SK-N-SH (cell line): ENCODE results near the gene MME. TPM values are rescaled to one million over a fixed set of nuclear protein-coding genes. Genes with fewer than 3 reads are reported as not detected.

Source experiments
- CTCF ChIA-PET: fragments of 300-600, 350-600 bp; formaldehyde crosslinking; extraction: SDS; loops from one replicate; lab custom pipeline; 2021; lab: Yijun Ruan, JAX
- POLR2A ChIA-PET: fragments of 350-600 bp; sonication (Branson Sonifier 250); formaldehyde crosslinking; extraction: SDS; loops from one replicate; lab custom pipeline; 2020; ENCODE audit warnings: antibody characterized with exemption, inconsistent platforms; lab: Yijun Ruan, JAX
- DNase-seq: peaks from one replicate; pipeline ENCODE4 v3.0.0; 2012
- H2AFZ ChIP-seq: fragments of 200-600 bp; sonication (generic); 2 replicates; pipeline ENCODE4 v1.8.1; 2016; ENCODE audit warnings: antibody characterized with exemption, mild to moderate bottlenecking, low read depth
- H3F3A ChIP-seq: fragments of 200-600 bp; sonication (generic); replicated peaks from 2 replicates; pipeline ENCODE3; 2016; ENCODE audit warnings: antibody characterized with exemption, mild to moderate bottlenecking; ENCODE audit not compliant: insufficient read depth
- H3K27ac ChIP-seq, 2 experiments: fragments of 200-500 bp in 1 of 2; fragments of 200-600 bp in 1 of 2; sonication (Bioruptor generic) in 1 of 2; sonication (generic), shearing (Covaris generic) in 1 of 2; 2 replicates each; pipeline versions ENCODE4 v1.5.1 to v1.6.1; 2014 to 2016; ENCODE audit warnings: low read depth in 2 of 2, inconsistent platforms in 1 of 2, low read length in 1 of 2, mild to moderate bottlenecking in 1 of 2, mixed read lengths in 1 of 2
- H3K27me3 ChIP-seq: fragments of 200-600 bp; sonication (generic), shearing (Covaris generic); 2 replicates; pipeline ENCODE4 v1.6.1; 2016; ENCODE audit warnings: mixed run types; ENCODE audit not compliant: insufficient read depth
- H3K36me3 ChIP-seq, 2 experiments: fragments of 200-500 bp in 1 of 2; fragments of 200-600 bp in 1 of 2; sonication (Bioruptor generic) in 1 of 2; sonication (generic) in 1 of 2; replicated peaks in 1 of 2; 2 replicates each; pipeline versions ENCODE3 to v1.5.1; 2014 to 2016; ENCODE audit warnings: low read length in 1 of 2, mild to moderate bottlenecking in 1 of 2; ENCODE audit not compliant: insufficient read depth in 2 of 2, control insufficient read depth in 1 of 2
- H3K4me1 ChIP-seq, 2 experiments: fragments of 200-500 bp in 1 of 2; fragments of 200-600 bp in 1 of 2; sonication (Bioruptor generic) in 1 of 2; sonication (generic), shearing (Covaris generic) in 1 of 2; 2 replicates each; pipeline versions ENCODE4 v1.5.1 to v1.6.1; 2014 to 2016; ENCODE audit warnings: low read depth in 1 of 2, low read length in 1 of 2, mixed run types in 1 of 2; ENCODE audit not compliant: insufficient read depth in 2 of 2, control insufficient read depth in 1 of 2
- H3K4me2 ChIP-seq: fragments of 200-600 bp; sonication (generic), shearing (Covaris generic); 2 replicates; pipeline ENCODE4 v1.6.1; 2017; ENCODE audit warnings: mixed run types
- H3K4me3 ChIP-seq, 2 experiments: fragments of 200-500 bp in 1 of 2; fragments of 200-600 bp in 1 of 2; sonication (Bioruptor generic) in 1 of 2; sonication (generic), shearing (Covaris generic) in 1 of 2; 2 replicates each; pipeline versions ENCODE4 v1.5.1 to v1.8.1; 2014 to 2016; ENCODE audit warnings: low read depth in 2 of 2, inconsistent platforms in 1 of 2, low read length in 1 of 2, mild to moderate bottlenecking in 1 of 2, mixed read lengths in 1 of 2, moderate library complexity in 1 of 2
- H3K79me2 ChIP-seq: fragments of 200-600 bp; sonication (generic); 2 replicates; pipeline ENCODE4 v1.8.1; 2017; ENCODE audit warnings: mild to moderate bottlenecking; ENCODE audit not compliant: insufficient read depth
- H3K9ac ChIP-seq: fragments of 200-600 bp; sonication (generic); 2 replicates; pipeline ENCODE4 v1.6.1; 2017; ENCODE audit warnings: mixed run types
- H3K9me2 ChIP-seq: fragments of 200-600 bp; sonication (generic); 2 replicates; pipeline ENCODE4 v1.6.1; 2017; ENCODE audit warnings: mixed run types
- H3K9me3 ChIP-seq: fragments of 200-600 bp; sonication (generic); 2 replicates; pipeline ENCODE4 v1.6.1; 2017; ENCODE audit warnings: mixed run types, mild to moderate bottlenecking, moderate library complexity
- H4K20me1 ChIP-seq: fragments of 200-600 bp; sonication (generic); 2 replicates; pipeline ENCODE4 v1.6.1; 2017; ENCODE audit warnings: mild to moderate bottlenecking, mixed run types; ENCODE audit not compliant: insufficient read depth
- CHD2 ChIP-seq: fragments of 150-350 bp; IDR thresholded peaks from 2 replicates; pipeline ENCODE4 v1.6.1; 2018; ENCODE audit warnings: low read length; ENCODE audit not compliant: partially characterized antibody
- ELF1 ChIP-seq: IDR thresholded peaks from 2 replicates; pipeline ENCODE4 v1.4.0; 2012
- FOSL2 ChIP-seq: IDR thresholded peaks from 2 replicates; pipeline ENCODE4 v1.4.0; 2012; ENCODE audit warnings: low read depth, mild to moderate bottlenecking, moderate library complexity, borderline replicate concordance
- FOXJ3 ChIP-seq: sonication (generic); formaldehyde crosslinking; IDR thresholded peaks from 2 replicates; pipeline ENCODE4 v1.5.1; 2020; ENCODE audit warnings: mild to moderate bottlenecking, missing genetic modification reagents
- FOXM1 ChIP-seq: IDR thresholded peaks from 2 replicates; pipeline ENCODE4 v1.4.0; 2012; ENCODE audit warnings: low read depth, mild to moderate bottlenecking
- GABPA ChIP-seq: IDR thresholded peaks from 2 replicates; pipeline ENCODE4 v1.4.0; 2012; ENCODE audit warnings: low read depth, mild to moderate bottlenecking
- GATA2 ChIP-seq: sonication (generic); formaldehyde crosslinking; IDR thresholded peaks from 2 replicates; pipeline ENCODE4 v1.5.0; 2020; ENCODE audit warnings: mild to moderate bottlenecking, missing genetic modification reagents
- IRF3 ChIP-seq: fragments of 150-350 bp; IDR thresholded peaks from 2 replicates; pipeline ENCODE4 v1.6.1; 2016; ENCODE audit warnings: mild to moderate bottlenecking, low read depth, low read length
- JUND ChIP-seq: IDR thresholded peaks from 2 replicates; pipeline ENCODE4 v1.4.0; 2012
- MEF2A ChIP-seq: IDR thresholded peaks from 2 replicates; pipeline ENCODE4 v1.4.0; 2012; ENCODE audit warnings: low read depth, borderline replicate concordance
- MXI1 ChIP-seq: IDR thresholded peaks from 2 replicates; pipeline ENCODE4 v1.6.1; 2012; ENCODE audit warnings: mild to moderate bottlenecking, low read depth, low read length, improper control_type of control experiment
- NRF1 ChIP-seq: IDR thresholded peaks from 2 replicates; pipeline ENCODE4 v1.6.1; 2012; ENCODE audit warnings: low read depth, mild to moderate bottlenecking, low read length
- POLR2AphosphoS5 ChIP-seq: IDR thresholded peaks from 2 replicates; pipeline ENCODE4 v1.6.1; 2012; ENCODE audit warnings: low read depth, low read length
- REST ChIP-seq: IDR thresholded peaks from 2 replicates; pipeline ENCODE4 v1.6.1; 2012; ENCODE audit warnings: mild to moderate bottlenecking, low read depth, low read length, moderate library complexity
- RFX5 ChIP-seq: IDR thresholded peaks from 2 replicates; pipeline ENCODE4 v1.6.1; 2012; ENCODE audit warnings: mild to moderate bottlenecking, improper control_type of control experiment, low read length
- SIN3A ChIP-seq: IDR thresholded peaks from 2 replicates; pipeline ENCODE4 v1.6.1; 2012; ENCODE audit warnings: low read depth, mild to moderate bottlenecking, low read length, moderate library complexity, borderline replicate concordance
- SMC3 ChIP-seq: IDR thresholded peaks from 2 replicates; pipeline ENCODE4 v1.6.1; 2012; ENCODE audit warnings: low read depth, low read length, improper control_type of control experiment
- TCF12 ChIP-seq: IDR thresholded peaks from 2 replicates; pipeline ENCODE4 v1.4.0; 2012
- TEAD4 ChIP-seq: IDR thresholded peaks from 2 replicates; pipeline ENCODE4 v1.4.0; 2012; ENCODE audit warnings: mild to moderate bottlenecking, borderline replicate concordance; ENCODE audit not compliant: insufficient read depth
- YY1 ChIP-seq: IDR thresholded peaks from 2 replicates; pipeline ENCODE4 v1.4.0; 2012; ENCODE audit warnings: low read depth, mild to moderate bottlenecking
- WGBS: methylation state at CpG from one replicate; pipeline ENCODE4 v1.1.6; 2017; ENCODE audit warnings: low lambda C conversion rate; 5-methylcytosine and 5-hydroxymethylcytosine counted together
- polyA plus RNA-seq, 3 experiments: library from polyadenylated mRNA; depleted of rRNA; stranded (reverse); fragments of >200 nt; gene quantifications; 2 replicates each; pipeline ENCODE4 v1.2.3, GENCODE V29; 2012
- TF ChIP-seq, protein P1 (sequence below): fragments of 200-600 bp; sonication (generic); IDR thresholded peaks from 2 replicates; pipeline ENCODE4 v1.6.1; 2017; ENCODE audit warnings: antibody characterized with exemption, mild to moderate bottlenecking, moderate library complexity
- TF ChIP-seq, protein P2 (sequence below): IDR thresholded peaks from 2 replicates; pipeline ENCODE4 v1.4.0; 2012; ENCODE audit warnings: low read depth, borderline replicate concordance
- TF ChIP-seq, protein P3 (sequence below): fragments of 150-350 bp; IDR thresholded peaks from 2 replicates; pipeline ENCODE4 v1.6.1; 2017; ENCODE audit warnings: antibody characterized with exemption, low read length, low read depth, borderline replicate concordance

Gene MME
- polyA plus RNA-seq (2012; rRNA removed) = 167 and 286 TPM in 2 replicates
- polyA plus RNA-seq (2012; cell fraction: cytosol; rRNA removed) = 264 and 284 TPM in 2 replicates
- 123 and 209 TPM in 2 replicates for polyA plus RNA-seq (2012; cell fraction: nucleus; rRNA removed)

DNA sequence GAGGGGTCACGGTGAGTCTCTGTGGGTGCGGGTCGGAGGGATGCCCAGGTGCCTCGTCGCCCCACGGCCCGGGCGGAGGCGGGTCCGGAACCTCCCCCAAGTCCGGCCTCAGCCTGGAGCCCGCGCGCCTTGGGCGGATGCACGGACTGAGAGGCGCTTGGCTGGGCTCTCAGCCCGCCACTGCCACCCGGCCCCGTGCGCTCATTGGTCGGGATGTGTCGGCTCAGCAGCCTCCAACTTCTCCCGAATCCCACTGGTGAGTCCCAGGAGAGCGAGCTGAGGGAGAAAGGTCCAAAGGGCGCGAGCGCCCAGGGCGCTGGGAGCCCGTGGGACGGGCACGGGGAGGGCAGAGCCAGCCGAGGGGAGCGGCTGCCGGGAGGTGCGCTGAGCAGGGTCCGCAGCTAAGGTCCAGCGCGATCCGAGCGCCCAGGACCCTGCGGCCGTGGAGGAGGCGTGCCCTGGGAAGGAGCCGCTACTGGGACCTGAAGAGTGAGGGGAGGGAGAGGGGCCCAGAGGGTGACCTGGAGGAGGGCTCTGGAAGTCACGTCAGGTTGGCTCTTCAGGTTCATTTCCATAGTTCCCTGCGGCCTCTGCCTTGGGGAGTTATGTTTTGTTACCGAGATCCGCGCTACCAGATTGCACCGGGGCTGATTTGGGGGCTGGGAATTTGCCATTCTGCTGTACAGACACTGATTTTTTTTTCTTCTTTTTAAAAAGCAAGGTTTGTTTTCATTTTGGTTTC, at the start of gene MME:
Gene MME, plus strand, starts transcription at position 574 of the 742 bp plus-strand sequence. CDS start 3,849 bp downstream, outside the sequence.
- Histone ChIP-seq H3K4me3 (peak within 1 kb of the TSS; percentile 73 to 88), H2AFZ (peak within 1 kb of the TSS; percentile 93), H3K27ac (peak within 1 kb of the TSS; percentile 58 to 83), H3K4me1 (peaks cover 0 to 3% of the 10 kb centered on the region in 2 experiments; a peak in 1 of 4 replicates), H3K27me3 (no peaks in the 10 kb centered on the region), H4K20me1 (no peaks in the 10 kb centered on the region), H3K79me2 (no peaks in the 10 kb centered on the region), H3K36me3 (peaks cover 0 to 9% of the 10 kb centered on the region in 2 experiments), H3K9me3 (no peaks in the 10 kb centered on the region), H3K9me2 (no peaks in the 10 kb centered on the region), H3K4me2 (peak within 1 kb of the TSS; percentile 96), H3F3A (no peaks in the 10 kb centered on the region), H3K9ac (peak within 1 kb of the TSS; percentile 75)
- peak; percentile 76 for DNase-seq
- WGBS = 2% methylated on average over 23 of the region's 51 CpGs
- CTCF ChIA-PET = interaction anchor here (1.2 kb wide), 1 partner anchor 13 kb away, joined by 3 read pairs; no protein-coding TSS in a partner anchor
- POLR2A ChIA-PET = no interaction called here
- no peak for TF ChIP-seq ELF1
- 0 out of 2 replicates have a peak, but pooled peaks have one; percentile 1 for TF ChIP-seq TCF12
- no peak for TF ChIP-seq MEF2A
- TF ChIP-seq JUND = no peak
- no peak for TF ChIP-seq IRF3
- TF ChIP-seq, protein P1, sequence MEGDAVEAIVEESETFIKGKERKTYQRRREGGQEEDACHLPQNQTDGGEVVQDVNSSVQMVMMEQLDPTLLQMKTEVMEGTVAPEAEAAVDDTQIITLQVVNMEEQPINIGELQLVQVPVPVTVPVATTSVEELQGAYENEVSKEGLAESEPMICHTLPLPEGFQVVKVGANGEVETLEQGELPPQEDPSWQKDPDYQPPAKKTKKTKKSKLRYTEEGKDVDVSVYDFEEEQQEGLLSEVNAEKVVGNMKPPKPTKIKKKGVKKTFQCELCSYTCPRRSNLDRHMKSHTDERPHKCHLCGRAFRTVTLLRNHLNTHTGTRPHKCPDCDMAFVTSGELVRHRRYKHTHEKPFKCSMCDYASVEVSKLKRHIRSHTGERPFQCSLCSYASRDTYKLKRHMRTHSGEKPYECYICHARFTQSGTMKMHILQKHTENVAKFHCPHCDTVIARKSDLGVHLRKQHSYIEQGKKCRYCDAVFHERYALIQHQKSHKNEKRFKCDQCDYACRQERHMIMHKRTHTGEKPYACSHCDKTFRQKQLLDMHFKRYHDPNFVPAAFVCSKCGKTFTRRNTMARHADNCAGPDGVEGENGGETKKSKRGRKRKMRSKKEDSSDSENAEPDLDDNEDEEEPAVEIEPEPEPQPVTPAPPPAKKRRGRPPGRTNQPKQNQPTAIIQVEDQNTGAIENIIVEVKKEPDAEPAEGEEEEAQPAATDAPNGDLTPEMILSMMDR = no peak
- no peak for TF ChIP-seq FOXM1
- no peak for TF ChIP-seq FOSL2
- TF ChIP-seq MXI1 = no peak
- TF ChIP-seq TEAD4 = 0 out of 2 replicates have a peak, but pooled peaks have one; percentile 25
- TF ChIP-seq SMC3 = no peak
- TF ChIP-seq NRF1 = no peak
- 0 out of 2 replicates have a peak, but pooled peaks have one; percentile 46 for TF ChIP-seq REST
- peak; percentile 89 for TF ChIP-seq POLR2AphosphoS5
- TF ChIP-seq RFX5 = no peak
- peak; percentile 63; the same call in 1 of the 2 replicates for TF ChIP-seq YY1
- TF ChIP-seq, protein P2, sequence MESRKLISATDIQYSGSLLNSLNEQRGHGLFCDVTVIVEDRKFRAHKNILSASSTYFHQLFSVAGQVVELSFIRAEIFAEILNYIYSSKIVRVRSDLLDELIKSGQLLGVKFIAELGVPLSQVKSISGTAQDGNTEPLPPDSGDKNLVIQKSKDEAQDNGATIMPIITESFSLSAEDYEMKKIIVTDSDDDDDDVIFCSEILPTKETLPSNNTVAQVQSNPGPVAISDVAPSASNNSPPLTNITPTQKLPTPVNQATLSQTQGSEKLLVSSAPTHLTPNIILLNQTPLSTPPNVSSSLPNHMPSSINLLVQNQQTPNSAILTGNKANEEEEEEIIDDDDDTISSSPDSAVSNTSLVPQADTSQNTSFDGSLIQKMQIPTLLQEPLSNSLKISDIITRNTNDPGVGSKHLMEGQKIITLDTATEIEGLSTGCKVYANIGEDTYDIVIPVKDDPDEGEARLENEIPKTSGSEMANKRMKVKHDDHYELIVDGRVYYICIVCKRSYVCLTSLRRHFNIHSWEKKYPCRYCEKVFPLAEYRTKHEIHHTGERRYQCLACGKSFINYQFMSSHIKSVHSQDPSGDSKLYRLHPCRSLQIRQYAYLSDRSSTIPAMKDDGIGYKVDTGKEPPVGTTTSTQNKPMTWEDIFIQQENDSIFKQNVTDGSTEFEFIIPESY = peak; percentile 40; the same call in 1 of the 2 replicates
- no peak for TF ChIP-seq GATA2
- peak; percentile 48; the same call in 1 of the 2 replicates for TF ChIP-seq SIN3A
- TF ChIP-seq GABPA = no peak
- TF ChIP-seq FOXJ3 (CRISPR knock-in tag) = no peak
- TF ChIP-seq, protein P3, sequence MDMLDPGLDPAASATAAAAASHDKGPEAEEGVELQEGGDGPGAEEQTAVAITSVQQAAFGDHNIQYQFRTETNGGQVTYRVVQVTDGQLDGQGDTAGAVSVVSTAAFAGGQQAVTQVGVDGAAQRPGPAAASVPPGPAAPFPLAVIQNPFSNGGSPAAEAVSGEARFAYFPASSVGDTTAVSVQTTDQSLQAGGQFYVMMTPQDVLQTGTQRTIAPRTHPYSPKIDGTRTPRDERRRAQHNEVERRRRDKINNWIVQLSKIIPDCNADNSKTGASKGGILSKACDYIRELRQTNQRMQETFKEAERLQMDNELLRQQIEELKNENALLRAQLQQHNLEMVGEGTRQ = no peak
- no peak for TF ChIP-seq CHD2
